ENCODE data around the gene HPSE2. TPM values are rescaled to one million over a fixed set of nuclear protein-coding genes. Genes with fewer than 3 reads are reported as not detected.

HPSE2 gene
- total RNA-seq, 1 experiment from 2014 or later = 0.20 TPM

DNA sequence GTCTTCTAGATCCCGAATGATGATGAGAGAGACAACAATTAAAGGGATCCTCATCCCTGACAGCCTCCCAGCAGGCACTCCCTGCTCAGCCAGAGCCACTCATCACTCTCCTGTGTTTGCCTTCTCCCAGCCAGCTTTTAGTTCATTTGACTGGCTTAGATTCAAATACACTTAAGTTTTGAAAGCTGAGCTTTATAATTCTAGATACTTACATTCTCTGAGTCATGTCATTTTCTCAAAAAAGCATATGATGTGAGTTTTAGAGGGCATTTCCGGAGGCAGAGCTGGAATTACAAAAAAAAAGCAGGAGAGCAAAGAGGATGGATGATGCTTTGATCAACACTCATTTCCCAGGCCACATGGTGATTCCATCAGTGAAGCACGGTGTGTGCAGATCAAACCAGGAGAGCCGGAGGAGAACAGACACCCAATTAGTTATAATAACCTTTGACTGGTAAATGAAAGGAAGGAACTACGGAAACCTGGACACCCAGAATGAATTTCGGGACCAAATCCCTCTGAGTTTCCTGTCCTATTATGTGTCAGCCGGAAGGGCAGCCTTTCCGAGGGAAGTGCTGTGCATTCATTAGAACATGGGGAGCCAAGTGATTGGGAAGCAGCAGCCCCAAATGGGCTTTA is 707.4 kb downstream of the HPSE2 start:
- no peaks in the 10 kb centered on the region for H3K9me3 ChIP-seq (ENCODE audit: control insufficient read depth, low read depth, low read length)
- H3K14ac ChIP-seq (ENCODE audit: insufficient read depth, low read length) = no peak overlapping the region
- H4K5ac ChIP-seq (ENCODE audit: insufficient read length, low read depth, low read length) = no peak overlapping the region
- no peaks in the 10 kb centered on the region for H4K20me1 ChIP-seq (ENCODE audit: control insufficient read depth, insufficient read depth, insufficient read length)
- H2AFZ ChIP-seq (ENCODE audit: low read length) = no peak overlapping the region
- H3K9ac ChIP-seq (ENCODE audit: extremely low read depth, insufficient read length, low read length) = no peak overlapping the region
- no peak overlapping the region for H3K4me3 Mint-ChIP-seq
- H3K4me1 ChIP-seq (ENCODE audit: insufficient read depth, low read length) = no peaks in the 10 kb centered on the region
- H3K79me2 ChIP-seq (ENCODE audit: insufficient read depth, low read length) = no peaks in the 10 kb centered on the region
- H3K4me1 Mint-ChIP-seq = peaks cover 0 to 2% of the 10 kb centered on the region in 2 experiments; a peak in 1 of 4 replicates
- WGBS (ENCODE audit: extremely low coverage, insufficient read length, low lambda C conversion rate) = no CpG with 5 or more reads among the region's 8 CpGs
- H3K36me3 Mint-ChIP-seq (ENCODE audit: insufficient read depth in 1 of 3, low read depth in 3 of 3) = no peaks in the 10 kb centered on the region
- H2AK5ac ChIP-seq (ENCODE audit: insufficient read length, low read length) = no peak overlapping the region
- H3K56ac ChIP-seq (ENCODE audit: insufficient read length, low read depth, low read length) = no peak overlapping the region
- H3K79me1 ChIP-seq (ENCODE audit: insufficient read depth, low read depth, low read length, poor library complexity, severe bottlenecking) = no peaks in the 10 kb centered on the region
- no peak for DNase-seq
- no peaks in the 10 kb centered on the region; the same call in 1 of the 2 replicates for H3K27me3 Mint-ChIP-seq (ENCODE audit: low read depth)
- no peak overlapping the region for H3T11ph ChIP-seq (ENCODE audit: low read length)
- no peak overlapping the region for H3K4me2 ChIP-seq (ENCODE audit: insufficient read depth, insufficient read length, low read length)
- no peaks in the 10 kb centered on the region for H3K9me3 Mint-ChIP-seq
- no peak overlapping the region for H2BK120ac ChIP-seq (ENCODE audit: low read depth, low read length, poor library complexity, severe bottlenecking)
- no peak overlapping the region for H4K91ac ChIP-seq (ENCODE audit: insufficient read length, low read depth, low read length)
- no peaks in the 10 kb centered on the region for H3K27me3 ChIP-seq (ENCODE audit: insufficient read depth, low read length)
- no peak overlapping the region for H2BK20ac ChIP-seq (ENCODE audit: low read depth, low read length, poor library complexity, severe bottlenecking)
- no peaks in the 10 kb centered on the region for H3K23me2 ChIP-seq (ENCODE audit: insufficient read length, low read depth, low read length, poor library complexity, severe bottlenecking)
- no peak overlapping the region for H3K23ac ChIP-seq (ENCODE audit: insufficient read length, low read depth, low read length)
- no peak overlapping the region for H2BK5ac ChIP-seq (ENCODE audit: insufficient read length, low read length)
- no peak overlapping the region for H2BK12ac ChIP-seq (ENCODE audit: insufficient read length, low read depth, low read length)
- H4K8ac ChIP-seq (replicated peaks; ENCODE audit: insufficient read length, low read depth, low read length) = no peak overlapping the region
- no peak for TF ChIP-seq CTCF (conservative IDR thresholded peaks at IDR 0.05)
- H3K18ac ChIP-seq (ENCODE audit: insufficient read length, low read depth, low read length) = no peak overlapping the region
- H3K4ac ChIP-seq (ENCODE audit: low read depth, low read length) = no peak overlapping the region
- no peak overlapping the region for H2BK15ac ChIP-seq (ENCODE audit: low read depth, low read length)
- no peak overlapping the region for H3K27ac ChIP-seq (ENCODE audit: insufficient read length, low read depth, low read length)
- H3K27ac Mint-ChIP-seq = no peak overlapping the region
